Eye (tissue), 1 donor: ENCODE measurements around the gene KIAA2012.
"Not testable (repeated sequence)": the region's sequence is repeated elsewhere in the genome, so short reads cannot be mapped to it uniquely, and the experiment has no call there.

Experiments
- DNase-seq: peaks from one replicate; pipeline ENCODE4 v3.0.0-alpha.2; 2015

KIAA2012 gene

GRCh38 chr2:202203348-202203747, 130.3 kb downstream of the KIAA2012 start:
- no peak for DNase-seq

DNA sequence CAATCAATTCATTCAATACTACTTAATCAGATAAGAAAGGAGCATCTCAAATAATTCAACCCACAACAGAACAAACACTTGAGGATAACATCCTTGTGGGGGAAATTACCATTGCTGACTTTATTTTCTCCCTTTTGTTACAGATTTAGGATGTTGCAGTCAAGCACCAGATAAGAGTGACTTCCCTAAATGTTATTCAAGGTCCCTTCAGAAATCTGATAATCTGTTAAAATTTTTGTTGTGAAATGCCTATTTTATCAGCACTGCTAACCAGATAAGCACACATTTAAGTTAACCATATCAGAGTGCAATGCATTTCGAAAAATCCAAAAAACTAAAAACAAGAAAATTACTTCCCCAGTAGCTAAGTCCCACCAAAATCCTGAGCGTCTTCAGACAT, 131.8 kb downstream of the KIAA2012 start:
- DNase-seq: no peak

DNA sequence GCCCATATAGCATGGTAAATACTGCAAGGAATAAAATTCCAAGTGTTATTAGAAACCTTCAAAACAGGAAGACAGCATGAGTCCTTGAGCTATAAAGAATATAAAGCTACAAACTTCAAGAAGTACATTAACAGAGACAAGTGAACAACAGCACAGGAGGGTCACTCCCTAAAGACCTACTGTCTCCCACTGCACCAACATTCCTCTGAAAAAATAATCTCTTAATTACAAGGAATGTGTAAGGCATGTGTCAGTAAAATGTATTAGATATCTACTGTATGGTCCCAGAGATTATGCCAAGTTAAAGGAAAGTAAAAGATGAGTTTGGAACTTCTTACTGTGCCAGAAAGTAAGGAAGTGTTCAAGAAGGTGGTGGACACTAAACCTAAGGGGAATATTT, 135.5 kb downstream of the KIAA2012 start:
- DNase-seq: no peak

DNA sequence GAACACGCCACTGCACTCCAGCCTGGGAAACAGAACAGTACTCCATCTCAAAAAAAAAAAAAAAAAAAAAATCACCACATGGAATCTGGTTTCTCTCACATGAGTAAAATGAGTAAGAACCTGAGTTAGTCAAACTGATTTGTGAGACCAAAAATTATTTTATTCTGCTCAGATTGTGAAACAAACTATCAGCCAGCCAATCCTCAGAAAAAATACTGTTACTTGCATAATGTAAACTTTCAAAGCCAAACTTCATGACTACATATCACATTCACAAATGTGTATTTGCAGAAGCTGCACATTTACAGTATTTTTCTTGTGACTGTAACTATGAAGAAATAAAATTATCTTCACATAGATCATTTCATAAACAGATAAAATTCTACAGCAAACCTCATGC, 142.1 kb downstream of the KIAA2012 start:
- DNase-seq: no peak

GRCh38 chr2:202221873-202222272, 148.8 kb downstream of the KIAA2012 start:
- DNase-seq: no peak

DNA sequence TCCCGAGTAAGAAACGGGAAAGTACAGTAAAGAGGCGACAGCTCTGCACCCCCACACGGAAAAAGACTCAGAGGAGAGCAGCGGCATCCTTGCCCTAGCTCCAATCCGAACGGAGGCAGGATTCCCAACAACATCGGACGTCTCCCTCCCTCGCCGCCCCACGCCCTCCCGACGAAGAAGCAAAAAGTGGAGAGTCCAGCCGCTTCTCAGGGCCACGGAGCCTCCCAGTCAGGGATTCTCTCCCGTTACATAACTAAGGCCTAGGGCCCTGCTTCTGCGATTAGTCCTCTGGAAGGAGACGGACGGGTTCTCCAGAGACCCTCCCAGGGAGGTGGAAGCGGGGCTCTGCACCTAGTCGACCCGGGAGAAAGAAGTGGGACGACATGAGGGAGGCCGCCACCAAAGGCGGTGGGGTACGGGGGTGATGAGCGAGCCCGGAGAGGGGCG, 164.8 kb downstream of the KIAA2012 start:
- peak; percentile 83 for DNase-seq

GRCh38 chr2:202238234-202239197, 165.5 kb downstream of the KIAA2012 start, which contains the start of gene SUMO1:
Gene SUMO1 (minus strand): TSS chr2:202238597. CDS start chr2:202238451, 146 bp downstream.
- DNase-seq: peak; percentile 99

DNA sequence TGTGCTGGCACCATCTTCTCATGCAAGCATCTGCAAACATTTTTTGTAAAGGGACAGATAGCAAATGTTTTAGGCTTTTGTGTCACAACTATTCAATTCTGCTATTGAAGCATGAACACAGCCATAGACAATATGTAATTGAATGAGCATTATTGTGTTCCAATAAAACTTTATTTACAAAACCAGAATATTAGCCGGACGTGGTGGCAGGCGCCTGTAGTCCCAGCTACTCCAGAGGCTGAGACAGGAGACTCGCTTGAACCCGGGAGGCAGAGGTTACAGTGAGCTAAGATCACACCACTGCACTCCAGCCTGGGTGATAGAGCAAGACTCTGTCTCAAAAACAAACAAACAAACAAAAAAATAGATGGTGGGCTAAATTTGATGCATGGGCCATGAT, 174.7 kb downstream of the KIAA2012 start:
- not testable (repeated sequence) for DNase-seq

GRCh38 chr2:202249521-202250253, 176.6 kb downstream of the KIAA2012 start:
- DNase-seq: no peak

DNA sequence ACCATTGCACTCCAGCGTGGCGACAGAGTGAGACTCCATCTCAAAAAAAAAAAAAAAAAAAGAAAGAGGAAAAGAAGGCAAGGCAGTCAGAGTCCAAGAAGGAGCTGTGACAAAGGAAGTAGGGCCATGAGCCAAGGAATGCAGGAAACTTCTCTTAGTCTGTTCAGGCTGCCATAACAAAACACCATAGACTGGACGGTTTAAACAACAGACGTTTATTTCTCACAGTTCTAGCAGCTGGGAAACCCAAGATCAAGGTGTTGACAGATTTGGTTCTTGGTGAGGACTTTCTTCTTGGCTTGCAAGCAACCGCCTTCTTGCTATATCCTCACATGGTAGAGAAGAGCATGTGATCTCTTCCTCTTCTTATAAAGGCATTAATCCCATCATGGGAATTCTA, 178.4 kb downstream of the KIAA2012 start:
- DNase-seq: no peak
